Measurements from ENCODE around the gene ACR. TPM values are rescaled to one million over a fixed set of nuclear protein-coding genes. Genes with fewer than 3 reads are reported as not detected.
"Not testable (repeated sequence)": the region's sequence is repeated elsewhere in the genome, so short reads cannot be mapped to it uniquely, and the experiment has no call there.

The ACR gene
- total RNA-seq, 4 donors from 2014 or later: not detected

DNA sequence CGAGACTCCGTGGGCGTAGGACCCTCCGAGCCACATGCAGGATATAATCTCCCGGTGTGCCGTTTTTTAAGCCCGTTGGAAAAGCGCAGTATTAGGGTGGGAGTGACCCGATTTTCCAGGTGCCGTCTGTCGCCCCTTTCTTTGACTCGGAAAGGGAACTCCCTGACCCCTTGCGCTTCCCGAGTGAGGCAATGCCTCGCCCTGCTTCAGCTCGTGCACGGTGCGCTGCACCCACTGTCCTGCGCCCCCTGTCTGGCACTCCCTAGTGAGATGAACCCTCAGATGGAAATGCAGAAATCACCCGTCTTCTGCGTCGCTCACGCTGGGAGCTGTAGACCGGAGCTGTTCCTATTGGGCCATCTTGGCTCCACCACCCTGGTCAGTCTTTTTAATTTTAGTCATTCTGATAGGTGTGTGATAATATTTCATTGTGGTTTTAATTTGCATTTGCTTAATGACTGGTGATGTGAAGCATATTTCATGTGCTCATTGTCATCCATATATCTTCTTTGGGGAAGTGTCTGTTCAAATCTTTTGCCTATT lies 19.0 kb downstream of the ACR start:
- TF ChIP-seq, protein P1, sequence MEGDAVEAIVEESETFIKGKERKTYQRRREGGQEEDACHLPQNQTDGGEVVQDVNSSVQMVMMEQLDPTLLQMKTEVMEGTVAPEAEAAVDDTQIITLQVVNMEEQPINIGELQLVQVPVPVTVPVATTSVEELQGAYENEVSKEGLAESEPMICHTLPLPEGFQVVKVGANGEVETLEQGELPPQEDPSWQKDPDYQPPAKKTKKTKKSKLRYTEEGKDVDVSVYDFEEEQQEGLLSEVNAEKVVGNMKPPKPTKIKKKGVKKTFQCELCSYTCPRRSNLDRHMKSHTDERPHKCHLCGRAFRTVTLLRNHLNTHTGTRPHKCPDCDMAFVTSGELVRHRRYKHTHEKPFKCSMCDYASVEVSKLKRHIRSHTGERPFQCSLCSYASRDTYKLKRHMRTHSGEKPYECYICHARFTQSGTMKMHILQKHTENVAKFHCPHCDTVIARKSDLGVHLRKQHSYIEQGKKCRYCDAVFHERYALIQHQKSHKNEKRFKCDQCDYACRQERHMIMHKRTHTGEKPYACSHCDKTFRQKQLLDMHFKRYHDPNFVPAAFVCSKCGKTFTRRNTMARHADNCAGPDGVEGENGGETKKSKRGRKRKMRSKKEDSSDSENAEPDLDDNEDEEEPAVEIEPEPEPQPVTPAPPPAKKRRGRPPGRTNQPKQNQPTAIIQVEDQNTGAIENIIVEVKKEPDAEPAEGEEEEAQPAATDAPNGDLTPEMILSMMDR (IDR thresholded peaks at IDR 0.05): peak in 5 of 6 experiments; percentile 21 to 45 (median 31)
- Histone ChIP-seq H3K27ac (peak overlapping the region; percentile 4 to 60 (median 16)), H3K4me3 (peak overlapping the region; percentile 39 to 52 (median 46))
- H3K36me3 ChIP-seq, H3K4me1 ChIP-seq, H3K27me3 ChIP-seq, H3K9me3 ChIP-seq: not testable (repeated sequence)
- peak in 2 of 3 donors; percentile 61 to 80 for DNase-seq

DNA sequence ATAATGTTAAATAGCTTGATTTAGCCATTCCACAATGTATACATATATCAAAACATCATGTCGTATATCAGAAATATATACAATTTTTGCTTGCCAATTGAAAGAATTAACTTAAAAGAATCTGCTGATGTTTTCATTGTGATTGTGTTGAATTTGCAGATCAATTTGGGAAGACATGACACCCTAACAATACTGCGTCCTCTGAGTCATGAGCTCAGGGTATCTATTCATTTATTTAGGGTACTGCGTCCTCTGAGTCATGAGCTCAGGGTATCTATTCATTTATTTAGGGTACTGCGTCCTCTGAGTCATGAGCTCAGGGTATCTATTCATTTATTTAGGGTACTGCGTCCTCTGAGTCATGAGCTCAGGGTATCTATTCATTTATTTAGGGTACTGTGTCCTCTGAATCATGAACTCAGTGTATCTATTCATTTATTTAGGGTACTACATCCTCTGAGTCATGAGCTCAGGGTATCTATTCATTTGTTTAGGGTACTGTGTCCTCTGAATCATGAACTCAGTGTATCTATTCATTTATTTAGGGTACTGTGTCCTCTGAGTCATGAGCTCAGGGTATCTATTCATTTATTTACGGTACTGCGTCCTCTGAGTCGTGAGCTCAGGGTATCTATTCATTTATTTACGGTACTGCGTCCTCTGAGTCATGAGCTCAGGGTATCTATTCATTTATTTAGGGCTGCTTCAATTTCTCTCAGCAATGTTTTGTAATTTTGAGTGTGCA lies 21.8 kb downstream of the ACR start:
- H3K4me1 ChIP-seq, DNase-seq: not testable (repeated sequence)

DNA sequence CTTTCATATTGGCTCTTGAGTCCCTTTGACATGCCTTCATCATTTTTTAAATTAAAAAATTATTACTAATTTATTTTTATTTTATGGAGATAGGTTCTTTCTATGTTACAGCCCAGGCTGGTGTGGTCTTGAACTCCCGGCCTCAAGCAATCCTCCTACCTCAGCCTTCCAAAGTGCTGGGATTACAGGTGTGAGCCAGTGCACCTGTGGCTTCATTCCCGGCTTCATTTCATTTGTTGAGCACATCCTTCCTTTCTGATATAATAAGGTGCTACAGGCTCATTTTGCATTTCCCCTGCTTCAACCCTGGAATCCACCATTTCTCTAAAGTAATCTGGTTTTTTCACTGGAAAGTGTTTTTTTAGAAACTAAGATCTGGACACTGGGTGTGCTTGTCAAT lies 23.8 kb downstream of the ACR start:
- H3K9me3 ChIP-seq, DNase-seq, H3K27me3 ChIP-seq: not testable (repeated sequence)

More for the DNA sequence above, 21.8 kb downstream of the ACR start:
- not testable (repeated sequence) for H3K4me3 ChIP-seq, H3K27me3 ChIP-seq, H3K36me3 ChIP-seq, H3K27ac ChIP-seq, H3K9me3 ChIP-seq

DNA sequence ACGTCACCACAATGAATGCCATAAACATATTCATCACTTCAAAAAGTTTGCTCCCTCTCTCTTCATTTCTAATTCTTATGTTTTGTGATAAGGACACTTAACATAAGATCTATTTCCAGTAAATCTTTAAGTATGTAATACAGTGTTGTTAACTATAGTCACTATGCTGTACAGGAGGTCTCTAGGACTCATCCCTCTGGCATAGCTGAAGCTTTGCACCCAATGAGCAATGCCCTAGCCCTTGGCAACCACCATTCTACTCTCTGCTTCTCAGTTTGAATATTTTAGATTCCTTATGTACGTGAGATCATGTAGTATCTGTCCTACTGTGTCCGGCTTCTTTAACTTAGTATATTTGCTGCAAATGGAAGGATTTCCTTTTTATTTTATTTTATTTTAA lies 26.3 kb downstream of the ACR start:
- DNase-seq: not testable (repeated sequence)

More for the DNA sequence above, 23.8 kb downstream of the ACR start:
- H3K4me3 ChIP-seq, H3K36me3 ChIP-seq, H3K27ac ChIP-seq, H3K4me1 ChIP-seq: not testable (repeated sequence)

DNA sequence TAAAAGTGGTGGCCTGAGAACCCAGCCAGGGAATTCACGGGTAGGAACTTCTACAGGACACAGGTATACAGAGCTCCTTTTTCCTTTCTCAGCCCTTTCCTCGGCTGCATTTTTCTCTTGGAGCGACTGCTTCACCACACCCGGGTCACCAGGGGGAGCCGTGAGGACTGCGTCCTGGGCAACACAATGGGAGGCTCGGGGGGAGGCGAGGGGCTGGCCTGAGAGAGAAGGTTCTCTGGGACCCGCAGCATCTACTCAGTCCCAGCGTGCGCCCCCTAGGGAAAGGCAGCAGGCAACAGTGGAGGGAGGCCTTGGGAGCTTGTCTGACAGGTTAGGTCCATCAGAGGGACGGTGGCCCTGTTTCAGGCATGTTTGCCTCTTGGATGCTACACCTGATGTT lies 37.1 kb downstream of the ACR start:
- not testable (repeated sequence) for H3K36me3 ChIP-seq, H3K9me3 ChIP-seq, H3K4me1 ChIP-seq, H3K27ac ChIP-seq, H3K4me3 ChIP-seq, H3K27me3 ChIP-seq
- DNase-seq: peak in 2 of 3 donors; percentile 47 to 52
- TF ChIP-seq, protein P1 (IDR thresholded peaks at IDR 0.05): peak in 4 of 6 experiments; percentile 9 to 39 (median 26)

More for the DNA sequence above, 26.3 kb downstream of the ACR start:
- not testable (repeated sequence) for H3K27me3 ChIP-seq, H3K36me3 ChIP-seq, H3K4me1 ChIP-seq, H3K27ac ChIP-seq, H3K4me3 ChIP-seq, H3K9me3 ChIP-seq

DNA sequence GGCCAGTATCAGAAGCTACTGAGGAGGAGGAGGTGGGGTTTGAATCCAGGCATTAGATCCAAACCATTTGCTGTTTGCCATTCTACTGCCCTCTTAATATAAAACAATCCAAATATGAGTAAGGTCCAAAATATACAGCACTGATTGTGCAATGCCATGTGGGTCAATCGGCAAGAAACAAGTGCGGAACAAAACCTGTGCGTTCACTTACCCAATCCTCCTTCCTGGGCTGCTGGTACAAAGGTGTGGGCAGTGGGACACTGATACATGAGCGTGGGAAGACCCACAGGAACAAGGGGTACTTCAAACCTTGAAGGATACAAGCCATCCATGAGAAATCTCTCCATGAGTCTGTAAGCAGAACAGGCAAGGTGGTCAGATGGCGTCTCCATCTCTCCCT lies 39.6 kb downstream of the ACR start:
- H3K4me3 ChIP-seq, H3K27me3 ChIP-seq, H3K9me3 ChIP-seq, H3K4me1 ChIP-seq, H3K27ac ChIP-seq, H3K36me3 ChIP-seq, DNase-seq: not testable (repeated sequence)

DNA sequence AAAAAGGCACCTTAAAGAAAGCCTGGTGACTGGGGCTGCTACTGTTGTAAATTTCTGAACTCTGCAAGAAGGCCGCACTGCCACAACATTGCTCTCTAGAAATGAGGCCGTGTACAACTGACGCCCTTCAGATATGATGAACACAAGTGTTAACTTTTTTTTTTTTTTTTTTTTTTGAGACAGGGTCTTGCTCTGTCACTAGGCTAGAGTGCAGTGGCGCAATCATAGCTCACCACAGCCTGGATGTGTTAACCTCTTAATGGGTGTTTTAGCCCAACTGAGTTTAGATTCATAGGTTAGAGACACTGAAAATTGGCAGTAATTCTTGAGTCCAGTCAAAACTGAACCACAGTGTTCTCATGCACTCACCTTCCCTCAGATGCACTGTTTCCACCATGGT lies 42.2 kb downstream of the ACR start:
- H3K4me1 ChIP-seq, H3K4me3 ChIP-seq, DNase-seq, H3K27ac ChIP-seq, H3K9me3 ChIP-seq, H3K27me3 ChIP-seq, H3K36me3 ChIP-seq: not testable (repeated sequence)

DNA sequence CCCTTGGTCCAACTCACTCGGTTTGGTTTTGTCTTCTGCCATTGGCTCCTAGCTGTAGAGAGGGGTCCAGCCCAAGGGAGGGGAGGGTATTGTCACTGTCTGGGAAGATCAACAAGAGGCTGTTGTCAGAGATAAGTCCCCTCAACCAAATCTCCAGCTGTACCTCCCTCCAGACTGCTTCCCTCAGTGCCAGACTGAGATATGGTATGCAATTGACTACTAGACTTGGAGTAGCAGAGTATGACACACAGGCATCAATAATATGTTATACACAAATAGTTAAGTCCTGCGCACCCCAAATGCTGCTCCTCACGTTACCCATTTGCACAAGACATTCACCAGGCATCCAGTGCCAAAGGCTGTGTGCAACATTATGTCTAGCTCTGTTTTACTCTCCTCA lies 44.2 kb downstream of the ACR start:
- H3K27ac ChIP-seq, H3K4me1 ChIP-seq, H3K27me3 ChIP-seq, H3K9me3 ChIP-seq, DNase-seq, H3K36me3 ChIP-seq, H3K4me3 ChIP-seq: not testable (repeated sequence)

All from Peyer's patch (tissue), 4 donors.